Stimulated activated CD4-positive, alpha-beta T cell treated with anti-CD3 and anti-CD28 coated beads, Interleukin-15, amount 100 ng/mL, for 24 hours (primary cell): ENCODE data around the gene SYNPO2L.
"Not testable (repeated sequence)": the region's sequence is repeated elsewhere in the genome, so short reads cannot be mapped to it uniquely, and the experiment has no call there.

Experiments used
- DNase-seq: peaks from one replicate; pipeline ENCODE4 v3.0.0-alpha.2; 2020

SYNPO2L gene

GRCh38 chr10:73655990-73656298 is at the start of gene SYNPO2L:
TSS of gene SYNPO2L (minus strand) at chr10:73656029. CDS start at chr10:73655922, 107 bp downstream.
- no peak for DNase-seq

GRCh38 chr10:73703924-73704323 is 48.1 kb upstream of the SYNPO2L start:
- not testable (repeated sequence) for DNase-seq

GRCh38 chr10:73698819-73699218 is 43.0 kb upstream of the SYNPO2L start:
- DNase-seq = not testable (repeated sequence)

- DNase-seq = not testable (repeated sequence)
These were observed 41.9 kb upstream of the SYNPO2L start, which contains the start of gene AGAP5 for GRCh38 chr10:73697675-73698159. TSS of gene AGAP5 (minus strand) at chr10:73698109. CDS start at chr10:73697755, 354 bp downstream.

GRCh38 chr10:73695302-73695701 is 39.5 kb upstream of the SYNPO2L start:
- not testable (repeated sequence) for DNase-seq

GRCh38 chr10:73690755-73691154 is 34.9 kb upstream of the SYNPO2L start:
- not testable (repeated sequence) for DNase-seq

GRCh38 chr10:73689596-73689995 is 33.8 kb upstream of the SYNPO2L start:
- not testable (repeated sequence) for DNase-seq

- not testable (repeated sequence) for DNase-seq
These were observed 31.8 kb upstream of the SYNPO2L start for GRCh38 chr10:73687641-73688040.

GRCh38 chr10:73674546-73674945 is 18.7 kb upstream of the SYNPO2L start:
- DNase-seq = not testable (repeated sequence)

- DNase-seq = not testable (repeated sequence)
These were observed 12.5 kb upstream of the SYNPO2L start for GRCh38 chr10:73668378-73668777.

- not testable (repeated sequence) for DNase-seq
These were observed 10.5 kb upstream of the SYNPO2L start for GRCh38 chr10:73666153-73666809.

GRCh38 chr10:73665581-73665980 is 9.8 kb upstream of the SYNPO2L start:
- not testable (repeated sequence) for DNase-seq

- DNase-seq = not testable (repeated sequence)
These were observed 8.6 kb upstream of the SYNPO2L start for GRCh38 chr10:73664156-73665040.

GRCh38 chr10:73663621-73664020 is 7.8 kb upstream of the SYNPO2L start:
- DNase-seq = not testable (repeated sequence)

GRCh38 chr10:73662705-73663104 is 6.9 kb upstream of the SYNPO2L start:
- not testable (repeated sequence) for DNase-seq

GRCh38 chr10:73655257-73655989 is 406 bp downstream of the SYNPO2L start:
- DNase-seq = no peak

GRCh38 chr10:73653701-73654100 is 2.1 kb downstream of the SYNPO2L start:
- DNase-seq = no peak

- no peak for DNase-seq
These were observed 2.6 kb downstream of the SYNPO2L start for GRCh38 chr10:73653195-73653594.

GRCh38 chr10:73650537-73651331 is 5.1 kb downstream of the SYNPO2L start:
- DNase-seq = no peak

GRCh38 chr10:73649876-73650536 is 5.8 kb downstream of the SYNPO2L start:
- DNase-seq = no peak

- no peak for DNase-seq
These were observed 6.6 kb downstream of the SYNPO2L start for GRCh38 chr10:73648975-73649829.
